GM19351 (cell line): ENCODE data around the gene ABCG1.
"Not testable (repeated sequence)": the region's sequence is repeated elsewhere in the genome, so short reads cannot be mapped to it uniquely, and the experiment has no call there.

Source experiments
- ATAC-seq: cut with Tn5 transposase; IDR thresholded peaks from one replicate; pipeline ENCODE4 v1.9.1; 2021; ENCODE audit warnings: mild to moderate bottlenecking, moderate library complexity; ENCODE audit not compliant: unreplicated experiment

ABCG1 gene

GRCh38 chr21:42287193-42288083 lies 68.5 kb downstream of the ABCG1 start:
- no peak for ATAC-seq

GRCh38 chr21:42288962-42289361 lies 70.0 kb downstream of the ABCG1 start:
- ATAC-seq, result no peak

- ATAC-seq, result no peak
These were observed 71.0 kb downstream of the ABCG1 start for GRCh38 chr21:42289926-42290325.

- no peak for ATAC-seq
These were observed 71.6 kb downstream of the ABCG1 start for GRCh38 chr21:42290505-42290904.

- no peak for ATAC-seq
These were observed 72.2 kb downstream of the ABCG1 start for GRCh38 chr21:42291003-42291750.

GRCh38 chr21:42291751-42292562 lies 73.0 kb downstream of the ABCG1 start:
- no peak for ATAC-seq

- ATAC-seq, result not testable (repeated sequence)
These were observed 73.7 kb downstream of the ABCG1 start for GRCh38 chr21:42292563-42293142.

GRCh38 chr21:42293649-42294272 lies 74.8 kb downstream of the ABCG1 start:
- no peak for ATAC-seq

- ATAC-seq, result no peak
These were observed 75.4 kb downstream of the ABCG1 start for GRCh38 chr21:42294273-42294880.

GRCh38 chr21:42295845-42296244 lies 76.9 kb downstream of the ABCG1 start:
- no peak for ATAC-seq

GRCh38 chr21:42296501-42296900 lies 77.6 kb downstream of the ABCG1 start:
- no peak for ATAC-seq

- no peak for ATAC-seq
These were observed 78.4 kb downstream of the ABCG1 start for GRCh38 chr21:42297377-42297776.

- no peak for ATAC-seq
These were observed 79.3 kb downstream of the ABCG1 start for GRCh38 chr21:42298237-42298636.

GRCh38 chr21:42298657-42299056 lies 79.7 kb downstream of the ABCG1 start:
- no peak for ATAC-seq

GRCh38 chr21:42299324-42300044 lies 80.5 kb downstream of the ABCG1 start:
- ATAC-seq, result no peak

- no peak for ATAC-seq
These were observed 81.2 kb downstream of the ABCG1 start for GRCh38 chr21:42300045-42300583.

- no peak for ATAC-seq
These were observed 82.0 kb downstream of the ABCG1 start for GRCh38 chr21:42300956-42301355.

GRCh38 chr21:42301371-42302075 lies 82.6 kb downstream of the ABCG1 start:
- ATAC-seq, result no peak
